WTC11 (cell line): Measurements from ENCODE around the gene SLC5A2. TPM values are rescaled to one million over a fixed set of nuclear protein-coding genes. Genes with fewer than 3 reads are reported as not detected.

ENCODE experiments used
- AFF4 ChIP-seq: sonication (generic); formaldehyde crosslinking; IDR thresholded peaks from 2 replicates; pipeline ENCODE4 v1.8.1; 2023; ENCODE audit warnings: mild to moderate bottlenecking, missing genetic modification reagents, borderline replicate concordance
- AR ChIP-seq: fragments of 250-450 bp; sonication (Bioruptor Pico); IDR thresholded peaks from 2 replicates; pipeline ENCODE4 v1.9.0; 2021; ENCODE audit warnings: mild to moderate bottlenecking
- CREB1 ChIP-seq: sonication (generic); formaldehyde crosslinking; IDR thresholded peaks from 2 replicates; pipeline ENCODE4 v1.8.0; 2023; ENCODE audit warnings: mild to moderate bottlenecking, missing genetic modification reagents
- CREM ChIP-seq: sonication (generic); formaldehyde crosslinking; IDR thresholded peaks from 2 replicates; pipeline ENCODE4 v1.8.1; 2022; ENCODE audit warnings: mild to moderate bottlenecking, missing genetic modification reagents, moderate library complexity
- FOXJ3 ChIP-seq: sonication (generic); formaldehyde crosslinking; IDR thresholded peaks from 2 replicates; pipeline ENCODE4 v1.9.0; 2021; ENCODE audit warnings: missing genetic modification reagents, mild to moderate bottlenecking, borderline replicate concordance
- FOXP1 ChIP-seq: sonication (generic); formaldehyde crosslinking; IDR thresholded peaks from 2 replicates; pipeline ENCODE4 v1.8.0; 2022; ENCODE audit warnings: missing genetic modification reagents, mild to moderate bottlenecking, moderate library complexity, borderline replicate concordance
- GABPB1 ChIP-seq: sonication (generic); formaldehyde crosslinking; IDR thresholded peaks from 2 replicates; pipeline ENCODE4 v1.8.1; 2023; ENCODE audit warnings: mild to moderate bottlenecking, missing genetic modification reagents
- JUN ChIP-seq: sonication (generic); formaldehyde crosslinking; IDR thresholded peaks from 2 replicates; pipeline ENCODE4 v1.8.0; 2023; ENCODE audit warnings: mild to moderate bottlenecking, missing genetic modification reagents
- MAX ChIP-seq: sonication (generic); formaldehyde crosslinking; IDR thresholded peaks from 2 replicates; pipeline ENCODE4 v1.8.0; 2022; ENCODE audit warnings: mild to moderate bottlenecking, missing genetic modification reagents
- MXD4 ChIP-seq: fragments of 250-450 bp; sonication (Bioruptor Pico); IDR thresholded peaks from 2 replicates; pipeline ENCODE4 v1.8.0; 2021; ENCODE audit warnings: mild to moderate bottlenecking, moderate library complexity, borderline replicate concordance
- NR3C1 ChIP-seq: sonication (generic); formaldehyde crosslinking; conservative IDR thresholded peaks from 2 replicates; pipeline ENCODE4 v1.8.1; 2023; ENCODE audit warnings: low read depth, mild to moderate bottlenecking, missing genetic modification reagents
- PRDM15 ChIP-seq: sonication (generic); formaldehyde crosslinking; IDR thresholded peaks from 2 replicates; pipeline ENCODE4 v1.8.0; 2022; ENCODE audit warnings: missing genetic modification reagents
- PREB ChIP-seq: sonication (generic); formaldehyde crosslinking; IDR thresholded peaks from 2 replicates; pipeline ENCODE4 v1.8.1; 2022; ENCODE audit warnings: mild to moderate bottlenecking, missing genetic modification reagents, moderate library complexity, borderline replicate concordance
- RELA ChIP-seq: sonication (generic); formaldehyde crosslinking; IDR thresholded peaks from 2 replicates; pipeline ENCODE4 v1.8.1; 2022; ENCODE audit warnings: missing genetic modification reagents, mild to moderate bottlenecking, borderline replicate concordance
- ZNF138 ChIP-seq: sonication (generic); formaldehyde crosslinking; conservative IDR thresholded peaks from 2 replicates; pipeline ENCODE4 v1.8.1; 2022; ENCODE audit warnings: mild to moderate bottlenecking, moderate library complexity, missing genetic modification reagents
- ZNF263 ChIP-seq: sonication (generic); formaldehyde crosslinking; IDR thresholded peaks from 2 replicates; pipeline ENCODE4 v1.8.1; 2022; ENCODE audit warnings: low read depth, mild to moderate bottlenecking, moderate library complexity, missing genetic modification reagents
- ZNF396 ChIP-seq: fragments of 250-450 bp; sonication (Bioruptor Pico); IDR thresholded peaks from 2 replicates; pipeline ENCODE4 v1.8.0; 2021; ENCODE audit warnings: mild to moderate bottlenecking, moderate library complexity, borderline replicate concordance
- ZNF423 ChIP-seq: fragments of 250-450 bp; sonication (Bioruptor Pico); IDR thresholded peaks from 2 replicates; pipeline ENCODE4 v2.1.2; 2022; ENCODE audit warnings: mild to moderate bottlenecking, moderate library complexity
- ZNF671 ChIP-seq: fragments of 250-450 bp; sonication (Bioruptor Pico); IDR thresholded peaks from 2 replicates; pipeline ENCODE4 v1.8.0; 2021; ENCODE audit warnings: mild to moderate bottlenecking
- total RNA-seq: library from RNA; stranded (reverse); gene quantifications from 3 replicates; pipeline ENCODE4 v1.2.3, GENCODE V29; 2021
- TF ChIP-seq, protein P1 (sequence below): sonication (generic); formaldehyde crosslinking; IDR thresholded peaks from 2 replicates; pipeline ENCODE4 v1.8.0; 2022; ENCODE audit warnings: mild to moderate bottlenecking, missing genetic modification reagents
- TF ChIP-seq, protein P2 (sequence below): sonication (generic); formaldehyde crosslinking; IDR thresholded peaks from 2 replicates; pipeline ENCODE4 v1.8.1; 2023; ENCODE audit warnings: mild to moderate bottlenecking, missing genetic modification reagents
- TF ChIP-seq, protein P3 (sequence below): sonication (generic); formaldehyde crosslinking; IDR thresholded peaks from 2 replicates; pipeline ENCODE4 v1.8.0; 2022; ENCODE audit warnings: mild to moderate bottlenecking, missing genetic modification reagents

The SLC5A2 gene
- total RNA-seq, 1 experiment from 2014 or later, result 0.83 TPM

DNA sequence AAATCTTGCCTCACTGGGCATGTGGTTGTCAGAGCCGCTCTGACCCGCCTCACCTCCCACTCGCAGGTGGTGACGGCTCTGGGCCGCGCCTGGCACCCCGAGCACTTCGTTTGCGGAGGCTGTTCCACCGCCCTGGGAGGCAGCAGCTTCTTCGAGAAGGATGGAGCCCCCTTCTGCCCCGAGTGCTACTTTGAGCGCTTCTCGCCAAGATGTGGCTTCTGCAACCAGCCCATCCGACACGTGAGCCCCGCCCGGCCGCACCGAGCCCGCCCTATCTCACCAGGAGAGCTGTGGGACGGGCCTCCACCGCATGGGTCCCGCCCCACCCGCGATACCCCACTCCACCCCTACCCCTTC lies 7.0 kb upstream of the SLC5A2 start (continued):
- no peak for TF ChIP-seq PRDM15 (CRISPR knock-in tag)
- no peak for TF ChIP-seq ZNF671
- TF ChIP-seq, protein P1, sequence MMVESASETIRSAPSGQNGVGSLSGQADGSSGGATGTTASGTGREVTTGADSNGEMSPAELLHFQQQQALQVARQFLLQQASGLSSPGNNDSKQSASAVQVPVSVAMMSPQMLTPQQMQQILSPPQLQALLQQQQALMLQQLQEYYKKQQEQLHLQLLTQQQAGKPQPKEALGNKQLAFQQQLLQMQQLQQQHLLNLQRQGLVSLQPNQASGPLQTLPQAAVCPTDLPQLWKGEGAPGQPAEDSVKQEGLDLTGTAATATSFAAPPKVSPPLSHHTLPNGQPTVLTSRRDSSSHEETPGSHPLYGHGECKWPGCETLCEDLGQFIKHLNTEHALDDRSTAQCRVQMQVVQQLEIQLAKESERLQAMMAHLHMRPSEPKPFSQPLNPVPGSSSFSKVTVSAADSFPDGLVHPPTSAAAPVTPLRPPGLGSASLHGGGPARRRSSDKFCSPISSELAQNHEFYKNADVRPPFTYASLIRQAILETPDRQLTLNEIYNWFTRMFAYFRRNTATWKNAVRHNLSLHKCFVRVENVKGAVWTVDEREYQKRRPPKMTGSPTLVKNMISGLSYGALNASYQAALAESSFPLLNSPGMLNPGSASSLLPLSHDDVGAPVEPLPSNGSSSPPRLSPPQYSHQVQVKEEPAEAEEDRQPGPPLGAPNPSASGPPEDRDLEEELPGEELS, result peak; percentile 20; the same call in 1 of the 2 replicates
- no peak for TF ChIP-seq NR3C1
- TF ChIP-seq GABPB1 (CRISPR knock-in tag), result no peak
- no peak for TF ChIP-seq ZNF396 (CRISPR knock-in tag)
- TF ChIP-seq CREB1, result no peak
- peak; percentile 42; the same call in 1 of the 2 replicates for TF ChIP-seq FOXP1
- no peak for TF ChIP-seq FOXJ3 (CRISPR knock-in tag)
- no peak for TF ChIP-seq ZNF423
- TF ChIP-seq MAX, result peak; percentile 79; the same call in 1 of the 2 replicates
- TF ChIP-seq PREB (CRISPR knock-in tag), result no peak
- TF ChIP-seq MXD4 (CRISPR knock-in tag), result no peak
- TF ChIP-seq AR, result no peak
- TF ChIP-seq ZNF138 (CRISPR knock-in tag), result no peak
- TF ChIP-seq, protein P2, sequence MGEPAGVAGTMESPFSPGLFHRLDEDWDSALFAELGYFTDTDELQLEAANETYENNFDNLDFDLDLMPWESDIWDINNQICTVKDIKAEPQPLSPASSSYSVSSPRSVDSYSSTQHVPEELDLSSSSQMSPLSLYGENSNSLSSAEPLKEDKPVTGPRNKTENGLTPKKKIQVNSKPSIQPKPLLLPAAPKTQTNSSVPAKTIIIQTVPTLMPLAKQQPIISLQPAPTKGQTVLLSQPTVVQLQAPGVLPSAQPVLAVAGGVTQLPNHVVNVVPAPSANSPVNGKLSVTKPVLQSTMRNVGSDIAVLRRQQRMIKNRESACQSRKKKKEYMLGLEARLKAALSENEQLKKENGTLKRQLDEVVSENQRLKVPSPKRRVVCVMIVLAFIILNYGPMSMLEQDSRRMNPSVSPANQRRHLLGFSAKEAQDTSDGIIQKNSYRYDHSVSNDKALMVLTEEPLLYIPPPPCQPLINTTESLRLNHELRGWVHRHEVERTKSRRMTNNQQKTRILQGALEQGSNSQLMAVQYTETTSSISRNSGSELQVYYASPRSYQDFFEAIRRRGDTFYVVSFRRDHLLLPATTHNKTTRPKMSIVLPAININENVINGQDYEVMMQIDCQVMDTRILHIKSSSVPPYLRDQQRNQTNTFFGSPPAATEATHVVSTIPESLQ (CRISPR knock-in tag), result no peak
- no peak for TF ChIP-seq ZNF263 (CRISPR knock-in tag)
- no peak for TF ChIP-seq AFF4 (CRISPR knock-in tag)
- TF ChIP-seq, protein P3, sequence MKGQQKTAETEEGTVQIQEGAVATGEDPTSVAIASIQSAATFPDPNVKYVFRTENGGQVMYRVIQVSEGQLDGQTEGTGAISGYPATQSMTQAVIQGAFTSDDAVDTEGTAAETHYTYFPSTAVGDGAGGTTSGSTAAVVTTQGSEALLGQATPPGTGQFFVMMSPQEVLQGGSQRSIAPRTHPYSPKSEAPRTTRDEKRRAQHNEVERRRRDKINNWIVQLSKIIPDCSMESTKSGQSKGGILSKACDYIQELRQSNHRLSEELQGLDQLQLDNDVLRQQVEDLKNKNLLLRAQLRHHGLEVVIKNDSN, result peak; percentile 40; the same call in 1 of the 2 replicates
- no peak for TF ChIP-seq CREM (CRISPR knock-in tag)
- TF ChIP-seq JUN (CRISPR knock-in tag), result no peak
- 0 out of 2 replicates have a peak, but pooled peaks have one; percentile 26 for TF ChIP-seq RELA (CRISPR knock-in tag)
